ENCODE data around the gene DCLK3.

Gene DCLK3

GRCh38 chr3:36763850-36764703 is at the start of gene DCLK3:
TSS of gene DCLK3 (minus strand) at chr3:36764553. CDS start at chr3:36764263, 290 bp downstream.
- no peak for DNase-seq

GRCh38 chr3:36813305-36813704 is 49.0 kb upstream of the DCLK3 start:
- no peak for DNase-seq

DNA sequence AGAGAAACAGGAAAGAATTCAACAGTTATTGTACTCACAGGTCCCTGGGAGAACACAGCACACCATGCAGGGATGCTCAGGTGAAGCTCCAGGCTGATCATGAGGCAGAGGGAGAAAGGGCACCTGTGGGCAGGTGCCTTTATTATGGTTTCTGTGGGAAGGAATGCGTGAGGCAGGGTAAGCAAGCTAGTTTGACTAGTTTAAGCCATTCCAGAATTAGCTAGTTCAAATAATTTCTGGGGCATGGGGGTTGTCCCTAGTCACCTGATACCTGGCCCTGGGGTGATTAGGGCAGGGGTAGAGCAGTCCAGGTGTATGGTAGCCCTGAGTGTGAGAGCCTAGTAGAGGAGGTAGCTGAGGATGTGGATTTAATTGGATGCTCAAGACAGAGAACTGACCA is 47.9 kb upstream of the DCLK3 start:
- DNase-seq: no peak

DNA sequence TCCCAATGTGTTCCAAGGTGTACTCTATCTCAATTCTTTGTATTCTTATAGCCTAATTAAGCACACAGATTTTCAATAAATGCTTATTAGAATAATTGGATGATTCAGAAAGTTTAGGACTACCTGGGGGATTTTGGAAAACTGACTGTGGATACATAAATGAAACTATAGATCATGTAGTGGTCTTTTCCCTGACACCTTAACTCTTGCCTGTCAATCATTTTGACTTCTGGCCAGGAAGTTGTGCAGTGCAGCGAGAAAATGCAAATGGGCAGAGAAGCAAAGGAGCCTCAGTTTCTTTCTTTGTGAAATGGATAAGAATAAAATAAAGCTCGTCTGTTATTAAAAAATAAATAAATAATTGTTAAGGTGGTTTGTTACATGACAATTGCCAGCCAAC is 47.4 kb upstream of the DCLK3 start:
- DNase-seq: no peak

DNA sequence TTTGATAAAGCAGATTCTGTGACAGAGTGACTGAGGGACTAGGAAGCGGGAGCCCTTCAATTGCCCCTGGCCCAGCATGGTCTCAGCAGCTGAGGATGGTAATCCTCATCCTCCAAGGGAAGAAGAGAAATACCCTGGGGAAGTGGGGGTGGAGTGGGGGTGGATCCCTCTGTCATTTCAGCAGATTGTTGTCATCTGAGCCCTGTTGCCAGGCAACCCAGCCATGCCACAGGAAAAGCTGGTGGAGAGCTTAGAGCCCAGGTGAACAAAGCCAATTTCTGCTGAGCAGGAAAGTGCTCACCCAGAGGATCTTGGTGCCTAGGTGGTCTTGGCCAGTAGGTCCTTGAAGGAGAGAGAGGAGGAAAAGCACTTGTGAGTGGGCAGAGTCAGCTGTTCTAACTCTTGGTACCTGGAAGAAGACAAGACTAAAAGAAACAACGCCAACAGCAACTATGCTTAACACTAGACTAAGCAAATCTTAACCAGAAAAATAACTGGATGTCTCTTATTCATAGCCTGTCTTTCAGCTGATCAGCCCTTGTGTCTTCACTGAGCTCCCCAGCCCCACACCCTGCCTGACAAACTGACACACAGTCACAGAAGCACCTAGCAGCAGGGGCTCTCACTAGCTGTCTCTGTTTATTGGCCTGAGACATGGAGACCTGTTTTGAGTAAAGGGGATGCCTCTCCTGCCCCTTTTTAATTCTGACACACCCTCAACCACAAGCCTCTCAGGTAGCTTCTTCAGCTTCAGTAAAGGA is 40.1 kb upstream of the DCLK3 start:
- DNase-seq: no peak

- no peak for DNase-seq
These were observed 38.9 kb upstream of the DCLK3 start for GRCh38 chr3:36803091-36803791.

GRCh38 chr3:36800533-36801116 is 36.3 kb upstream of the DCLK3 start:
- no peak for DNase-seq

DNA sequence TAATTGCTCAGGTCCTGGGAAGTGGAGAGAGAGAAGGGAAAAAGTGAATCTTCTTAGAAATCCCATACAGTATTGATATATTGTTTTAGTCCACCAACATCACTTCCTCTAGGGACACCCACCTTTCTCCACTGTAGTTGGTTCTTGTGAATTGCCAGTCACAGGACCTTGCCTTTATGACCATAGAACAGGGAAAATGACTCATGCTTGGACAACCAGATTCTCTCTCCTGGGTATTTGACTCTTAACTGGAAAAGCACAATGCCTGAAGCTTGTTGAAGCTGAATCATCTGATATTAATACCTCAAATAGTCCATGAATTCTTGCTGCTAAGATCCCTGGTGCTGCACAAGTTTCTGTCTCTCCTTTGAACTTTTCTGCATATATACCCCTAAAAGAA is 32.5 kb upstream of the DCLK3 start:
- DNase-seq: no peak

- DNase-seq: no peak
These were observed 31.8 kb upstream of the DCLK3 start for GRCh38 chr3:36796161-36796560.

DNA sequence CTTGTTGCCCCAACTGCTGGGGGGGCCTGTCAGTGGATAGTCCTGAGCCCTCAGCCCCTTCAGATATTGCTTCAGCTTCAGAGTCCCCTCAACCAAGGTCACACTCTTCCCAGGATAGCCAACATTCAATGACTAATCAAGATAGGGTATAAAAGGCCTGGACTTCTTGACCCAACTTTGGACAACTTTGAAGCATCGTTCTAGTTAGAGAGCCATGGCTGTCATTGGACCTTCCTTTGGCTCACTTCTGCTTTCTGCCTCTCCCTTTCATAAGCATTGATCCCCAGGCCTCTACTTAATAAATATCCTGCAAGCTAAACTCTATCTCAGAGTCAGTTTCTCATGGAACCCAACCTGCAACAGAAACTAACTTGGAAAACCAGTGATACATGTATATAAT is 31.3 kb upstream of the DCLK3 start:
- DNase-seq: no peak

GRCh38 chr3:36792342-36792741 is 28.0 kb upstream of the DCLK3 start:
- DNase-seq: peak; percentile 21 to 23

GRCh38 chr3:36790765-36791164 is 26.4 kb upstream of the DCLK3 start:
- DNase-seq: no peak

DNA sequence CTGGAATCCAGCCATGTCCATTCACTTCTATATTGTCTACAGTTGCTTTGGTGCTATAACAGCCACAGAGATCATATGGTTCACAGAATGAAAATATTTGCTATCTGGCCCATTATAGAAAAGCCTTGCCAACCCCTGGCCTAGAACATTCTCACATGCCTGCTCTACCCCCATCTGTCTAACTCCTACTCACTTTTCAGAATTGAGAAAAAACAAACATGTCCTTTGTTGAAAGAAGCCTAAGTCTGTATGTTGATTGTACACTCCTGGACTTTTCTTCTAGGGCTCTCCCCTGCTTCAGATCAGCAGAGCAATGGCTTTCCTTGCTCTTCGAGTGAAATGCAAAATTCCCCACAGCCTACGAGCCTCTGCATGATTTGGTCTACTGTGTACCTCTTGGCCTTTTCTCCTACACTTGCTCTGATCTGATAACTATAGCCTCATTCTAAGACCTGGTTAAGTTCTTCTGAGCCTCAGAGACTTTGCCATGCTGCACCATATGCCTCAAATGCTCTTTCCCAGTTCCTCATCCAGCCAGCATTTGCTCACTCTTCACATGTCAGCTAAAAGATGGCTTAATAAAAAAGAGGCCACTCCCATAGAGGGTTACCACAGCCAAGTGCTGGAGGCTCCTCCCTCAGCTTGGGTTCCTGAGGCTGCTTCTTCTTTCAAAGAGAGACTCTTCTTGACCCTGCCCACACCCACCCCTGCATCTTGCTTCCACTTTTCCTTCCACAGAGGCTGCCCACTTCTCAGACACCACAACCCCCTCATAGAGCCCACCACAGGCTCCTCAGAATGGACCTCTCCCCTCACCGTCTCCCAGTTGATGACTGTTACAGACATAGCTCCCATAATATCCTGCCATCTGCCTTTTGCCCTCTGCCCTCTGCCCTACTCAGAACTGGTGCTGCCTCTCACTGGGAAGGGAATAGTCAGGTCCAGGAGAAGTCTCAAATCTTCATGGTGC is 22.9 kb upstream of the DCLK3 start:
- no peak for DNase-seq

GRCh38 chr3:36784138-36784635 is 19.8 kb upstream of the DCLK3 start:
- DNase-seq: no peak

- DNase-seq: no peak
These were observed 13.3 kb upstream of the DCLK3 start for GRCh38 chr3:36777424-36778218.

DNA sequence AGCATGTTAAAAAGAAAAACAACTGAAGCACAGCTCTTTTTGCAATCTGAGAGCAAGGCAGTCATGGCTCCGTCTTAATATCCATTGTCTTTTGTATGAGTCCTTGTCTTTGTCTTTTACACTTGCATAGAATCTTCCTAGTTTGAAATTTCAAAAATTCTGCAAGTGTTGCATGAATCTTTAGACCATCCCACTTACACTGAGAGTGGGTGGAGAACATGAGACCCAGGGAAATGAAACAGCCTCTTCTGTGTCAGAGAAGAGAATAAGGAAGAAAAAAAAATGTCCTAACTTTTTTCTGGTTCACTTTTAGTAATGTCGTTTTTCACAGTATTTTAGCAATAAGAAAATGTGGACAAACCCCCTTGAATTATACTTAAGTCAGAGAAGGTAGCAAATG is 12.1 kb upstream of the DCLK3 start:
- DNase-seq: no peak

GRCh38 chr3:36774052-36774451 is 9.7 kb upstream of the DCLK3 start:
- DNase-seq: no peak

DNA sequence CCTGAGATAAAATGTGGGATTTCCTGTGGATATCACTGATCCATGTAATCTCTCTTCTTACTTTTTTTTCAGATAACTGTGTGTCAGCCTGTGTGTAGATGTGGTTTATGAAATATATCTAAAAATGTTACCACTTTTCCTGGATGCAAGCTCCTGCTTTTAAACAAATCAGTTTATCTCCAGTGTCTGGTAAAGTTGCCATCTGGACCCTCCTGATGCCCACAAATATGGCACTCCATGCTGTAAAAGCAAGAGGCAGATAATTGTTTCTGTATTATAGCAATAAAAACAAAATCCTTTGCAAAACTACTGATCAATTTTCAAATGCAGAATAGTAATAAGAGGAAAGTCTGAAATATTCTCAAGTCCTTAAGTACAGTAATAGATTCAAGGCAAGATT is 7.6 kb upstream of the DCLK3 start:
- no peak for DNase-seq

DNA sequence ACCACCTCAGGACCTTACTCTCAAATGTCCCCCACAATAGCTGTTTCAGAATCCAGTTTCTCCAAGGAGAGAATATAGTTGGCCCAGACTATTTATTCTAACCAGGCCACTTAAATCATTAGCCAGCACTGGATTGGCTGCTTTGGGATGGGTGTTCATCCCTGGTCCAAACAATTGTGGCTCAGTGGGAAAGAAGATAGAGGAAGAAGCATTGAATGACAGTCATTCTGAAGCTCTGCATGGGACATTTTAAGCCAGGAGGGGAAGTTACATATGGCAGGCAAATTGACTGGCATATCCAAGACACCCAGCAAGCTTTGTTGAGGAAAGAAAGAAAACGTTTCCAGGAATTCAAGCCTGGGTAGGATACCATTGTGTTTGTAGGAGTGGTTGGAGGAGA is 5.6 kb upstream of the DCLK3 start:
- no peak for DNase-seq

- no peak for DNase-seq
These were observed 751 bp upstream of the DCLK3 start for GRCh38 chr3:36765104-36765503.

- no peak for DNase-seq
These were observed 318 bp upstream of the DCLK3 start for GRCh38 chr3:36764704-36765038.

Measured in SHP77 (cell line).